H9 (cell line): ENCODE measurements around the gene TMEM17. TPM values are rescaled to one million over a fixed set of nuclear protein-coding genes. Genes with fewer than 3 reads are reported as not detected.

Experiments used
- DNase-seq: peaks from one replicate; pipeline ENCODE4 v3.0.0-alpha.2; 2017
- H2AFZ ChIP-seq: one replicate; pipeline ENCODE4 v1.6.1; 2013; ENCODE audit warnings: mild to moderate bottlenecking, low read length, control low read depth, moderate library complexity
- H2AK5ac ChIP-seq: 2 replicates; pipeline ENCODE4 v1.6.1; 2013; ENCODE audit warnings: low read length, control low read depth, mixed read lengths; ENCODE audit not compliant: insufficient read length
- H2BK120ac ChIP-seq: one replicate; pipeline ENCODE4 v1.6.1; 2013; ENCODE audit warnings: low read depth, mild to moderate bottlenecking, low read length, control low read depth, inconsistent platforms; ENCODE audit not compliant: poor library complexity, severe bottlenecking
- H2BK12ac ChIP-seq: 2 replicates; pipeline ENCODE4 v1.6.1; 2013; ENCODE audit warnings: low read length, control low read depth, mixed read lengths, low read depth; ENCODE audit not compliant: insufficient read length
- H2BK15ac ChIP-seq: 2 replicates; pipeline ENCODE4 v1.6.1; 2013; ENCODE audit warnings: low read depth, low read length, control low read depth
- H2BK20ac ChIP-seq: one replicate; pipeline ENCODE4 v1.6.1; 2013; ENCODE audit warnings: low read depth, mild to moderate bottlenecking, low read length, control low read depth, inconsistent platforms; ENCODE audit not compliant: poor library complexity, severe bottlenecking
- H2BK5ac ChIP-seq: 2 replicates; pipeline ENCODE4 v1.6.1; 2013; ENCODE audit warnings: low read length, control low read depth, mixed read lengths; ENCODE audit not compliant: insufficient read length
- H3K14ac ChIP-seq: 2 replicates; pipeline ENCODE4 v1.6.1; 2013; ENCODE audit warnings: low read length, control low read depth; ENCODE audit not compliant: insufficient read depth
- H3K18ac ChIP-seq: 2 replicates; pipeline ENCODE4 v1.6.1; 2013; ENCODE audit warnings: low read depth, mild to moderate bottlenecking, mixed read lengths, low read length, control low read depth; ENCODE audit not compliant: insufficient read length
- H3K23ac ChIP-seq: 2 replicates; pipeline ENCODE4 v1.6.1; 2013; ENCODE audit warnings: low read length, control low read depth, mixed read lengths, low read depth; ENCODE audit not compliant: insufficient read length
- H3K23me2 ChIP-seq: 2 replicates; pipeline ENCODE4 v1.6.1; 2013; ENCODE audit warnings: low read depth, mild to moderate bottlenecking, mixed read lengths, low read length, control low read depth; ENCODE audit not compliant: insufficient read length, poor library complexity, severe bottlenecking
- H3K27ac ChIP-seq: 2 replicates; pipeline ENCODE4 v1.5.1; 2013; ENCODE audit warnings: low read length, control low read depth, mixed read lengths, low read depth; ENCODE audit not compliant: insufficient read length
- H3K27me3 ChIP-seq: 2 replicates; pipeline ENCODE4 v1.6.1; 2013; ENCODE audit warnings: low read length, control low read depth, inconsistent platforms; ENCODE audit not compliant: insufficient read depth
- H3K4ac ChIP-seq: 2 replicates; pipeline ENCODE4 v1.6.1; 2013; ENCODE audit warnings: low read depth, mild to moderate bottlenecking, control low read depth, inconsistent platforms, low read length, moderate library complexity
- H3K4me1 ChIP-seq: 2 replicates; pipeline ENCODE4 v1.6.1; 2013; ENCODE audit warnings: low read length, control low read depth, inconsistent platforms; ENCODE audit not compliant: insufficient read depth
- H3K4me2 ChIP-seq: 2 replicates; pipeline ENCODE4 v1.6.1; 2013; ENCODE audit warnings: low read length, control low read depth, mixed read lengths; ENCODE audit not compliant: insufficient read length, insufficient read depth
- H3K56ac ChIP-seq: 2 replicates; pipeline ENCODE4 v1.6.1; 2013; ENCODE audit warnings: low read depth, mild to moderate bottlenecking, mixed read lengths, low read length, control low read depth; ENCODE audit not compliant: insufficient read length
- H3K79me1 ChIP-seq: 2 replicates; pipeline ENCODE4 v1.6.1; 2013; ENCODE audit warnings: low read depth, mild to moderate bottlenecking, moderate library complexity, low read length, control low read depth, inconsistent platforms; ENCODE audit not compliant: insufficient read depth, poor library complexity, severe bottlenecking
- H3K79me2 ChIP-seq: 2 replicates; pipeline ENCODE4 v1.6.1; 2013; ENCODE audit warnings: low read length, control low read depth, inconsistent platforms; ENCODE audit not compliant: insufficient read depth
- H3K9ac ChIP-seq: 2 replicates; pipeline ENCODE4 v1.6.1; 2013; ENCODE audit warnings: low read length, control low read depth, mixed read lengths; ENCODE audit not compliant: insufficient read length; ENCODE audit errors: extremely low read depth
- H3K9me3 ChIP-seq: one replicate; pipeline ENCODE4 v1.6.1; 2013; ENCODE audit warnings: low read depth, low read length, inconsistent platforms; ENCODE audit not compliant: control insufficient read depth
- H3T11ph ChIP-seq: one replicate; pipeline ENCODE4 v1.6.1; 2013; ENCODE audit warnings: mild to moderate bottlenecking, low read length, control low read depth, inconsistent platforms
- H4K20me1 ChIP-seq: one replicate; pipeline ENCODE4 v1.6.1; 2013; ENCODE audit not compliant: control insufficient read depth, insufficient read length, insufficient read depth
- H4K5ac ChIP-seq: 2 replicates; pipeline ENCODE4 v1.6.1; 2013; ENCODE audit warnings: low read depth, mild to moderate bottlenecking, mixed read lengths, low read length, control low read depth; ENCODE audit not compliant: insufficient read length
- H4K8ac ChIP-seq: replicated peaks from 2 replicates; pipeline ENCODE4 v1.6.1; 2013; ENCODE audit warnings: low read length, control low read depth, mixed read lengths, low read depth; ENCODE audit not compliant: insufficient read length
- H4K91ac ChIP-seq: 2 replicates; pipeline ENCODE4 v1.6.1; 2013; ENCODE audit warnings: low read depth, mild to moderate bottlenecking, moderate library complexity, mixed read lengths, low read length, control low read depth; ENCODE audit not compliant: insufficient read length
- H3K27ac Mint-ChIP-seq, 3 experiments: 2 replicates in 2 of 3; 3 replicates in 1 of 3; pipeline ENCODE4 v1.8.0; 2020 to 2021; ENCODE audit warnings: mixed read lengths in 3 of 3, mild to moderate bottlenecking in 1 of 3, moderate library complexity in 1 of 3
- H3K27me3 Mint-ChIP-seq: 2 replicates; pipeline ENCODE4 v1.8.0; 2021; ENCODE audit warnings: low read depth, mild to moderate bottlenecking, moderate library complexity, mixed read lengths
- H3K36me3 Mint-ChIP-seq, 3 experiments: 2 replicates in 2 of 3; 3 replicates in 1 of 3; pipeline ENCODE4 v1.8.0; 2020 to 2021; ENCODE audit warnings: low read depth in 3 of 3, mixed read lengths in 3 of 3; ENCODE audit not compliant: insufficient read depth in 1 of 3
- H3K4me1 Mint-ChIP-seq, 2 experiments: 2 replicates each; pipeline ENCODE4 v1.8.0; 2020; ENCODE audit warnings: mixed read lengths in 2 of 2
- H3K4me3 Mint-ChIP-seq, 2 experiments: 2 replicates in 1 of 2; 3 replicates in 1 of 2; pipeline ENCODE4 v1.8.0; 2020 to 2021; ENCODE audit warnings: mild to moderate bottlenecking in 2 of 2, mixed read lengths in 2 of 2, moderate library complexity in 1 of 2
- H3K9me3 Mint-ChIP-seq, 2 experiments: 2 replicates in 1 of 2; 3 replicates in 1 of 2; pipeline ENCODE4 v1.8.0; 2020; ENCODE audit warnings: mild to moderate bottlenecking in 2 of 2, mixed read lengths in 2 of 2, moderate library complexity in 1 of 2
- CTCF ChIP-seq: fragments of 200-600 bp; sonication (generic); conservative IDR thresholded peaks from 3 replicates; pipeline ENCODE4 v1.8.0; 2021; ENCODE audit warnings: antibody characterized with exemption, mild to moderate bottlenecking
- WGBS: extraction: QIAGEN DNeasy Blood & Tissue Kit; methylation state at CpG from one replicate; pipeline ENCODE4 v1.1.7; 2013; ENCODE audit warnings: missing lambda C conversion rate, low lambda C conversion rate, mixed read lengths; ENCODE audit not compliant: insufficient read length; ENCODE audit errors: extremely low coverage; 5-methylcytosine and 5-hydroxymethylcytosine counted together
- total RNA-seq: library from RNA; stranded (reverse); gene quantifications from 2 replicates; pipeline ENCODE4 v1.2.1, GENCODE V29; 2021

TMEM17 gene
- total RNA-seq, 1 experiment from 2014 or later = 1.3 TPM

- Histone ChIP-seq H2BK120ac (no peak overlapping the region), H3K4me1 (peaks cover 2% of the 10 kb centered on the region; the same call in 1 of the 2 replicates), H4K20me1 (no peaks in the 10 kb centered on the region), H2BK12ac (no peak overlapping the region), H3K9me3 (no peaks in the 10 kb centered on the region), H3K79me2 (no peaks in the 10 kb centered on the region), H3K18ac (no peak overlapping the region), H2BK15ac (no peak overlapping the region), H3K14ac (no peak overlapping the region), H4K8ac (no peak overlapping the region), H2AK5ac (no peak overlapping the region), H3K9ac (no peak overlapping the region), H3K79me1 (no peaks in the 10 kb centered on the region), H3K27me3 (no peaks in the 10 kb centered on the region), H2BK5ac (no peak overlapping the region), H2BK20ac (no peak overlapping the region), H3K23ac (no peak overlapping the region), H3K23me2 (peaks cover 4% of the 10 kb centered on the region), H3K56ac (no peak overlapping the region), H3K27ac (no peak overlapping the region), H4K91ac (no peak overlapping the region), H3K4ac (no peak overlapping the region), H3T11ph (no peak overlapping the region), H3K4me2 (no peak overlapping the region), H4K5ac (no peak overlapping the region), H2AFZ (no peak overlapping the region)
- TF ChIP-seq CTCF = no peak
- Mint-ChIP-seq H3K9me3 (no peaks in the 10 kb centered on the region), H3K4me3 (no peak overlapping the region), H3K27ac (peak overlapping the region in 1 of 3 experiments; percentile 31; a peak in 1 of 7 replicates), H3K27me3 (peaks cover 17% of the 10 kb centered on the region), H3K4me1 (peaks cover 47 to 49% of the 10 kb centered on the region in 2 experiments), H3K36me3 (no peaks in the 10 kb centered on the region; a peak in 1 of 7 replicates)
- no CpG with 5 or more reads among the region's 4 CpGs for WGBS
- DNase-seq = no peak
Measured at GRCh38 chr2:62461017-62461553, 44.9 kb downstream of the TMEM17 start.
